SK-N-SH treated with all-trans-retinoic acid at 6 μM for 48 hours (cell line): ENCODE results near the gene ECM1.

Source experiments
- ATAC-seq: fragments of 200-7000 bp; cut with Tn5 transposase; 3 replicates; pipeline ENCODE4 v1.9.1; 2020; ENCODE audit warnings: mild to moderate bottlenecking, moderate library complexity
- BACH2 ChIP-seq: fragments of 250-450 bp; sonication (Bioruptor Pico); IDR thresholded peaks from 2 replicates; pipeline ENCODE4 v1.9.0; 2021; ENCODE audit warnings: mild to moderate bottlenecking, borderline replicate concordance
- CREB5 ChIP-seq: fragments of 250-450 bp; sonication (Bioruptor Pico); IDR thresholded peaks from 2 replicates; pipeline ENCODE4 v1.5.1; 2020; ENCODE audit warnings: low read depth, mild to moderate bottlenecking, moderate library complexity
- CSDC2 ChIP-seq: fragments of 250-450 bp; sonication (Bioruptor Pico); IDR thresholded peaks from 2 replicates; pipeline ENCODE4 v1.5.0; 2020; ENCODE audit warnings: mild to moderate bottlenecking, moderate library complexity
- ESRRG ChIP-seq: fragments of 250-450 bp; sonication (Bioruptor Pico); IDR thresholded peaks from 2 replicates; pipeline ENCODE4 v1.6.1; 2021; ENCODE audit warnings: mild to moderate bottlenecking
- GLIS3 ChIP-seq: fragments of 250-450 bp; sonication (Bioruptor Pico); IDR thresholded peaks from 2 replicates; pipeline ENCODE4 v1.5.0; 2020; ENCODE audit warnings: mild to moderate bottlenecking, moderate library complexity
- PATZ1 ChIP-seq: fragments of 250-450 bp; sonication (Bioruptor Pico); IDR thresholded peaks from 2 replicates; pipeline ENCODE4 v1.8.0; 2020; ENCODE audit warnings: mild to moderate bottlenecking, moderate library complexity, borderline replicate concordance
- SNAI2 ChIP-seq: fragments of 250-450 bp; sonication (Bioruptor Pico); IDR thresholded peaks from 2 replicates; pipeline ENCODE4 v1.5.0; 2020; ENCODE audit warnings: mild to moderate bottlenecking, moderate library complexity
- TOX ChIP-seq: fragments of 250-450 bp; sonication (Bioruptor Pico); IDR thresholded peaks from 2 replicates; pipeline ENCODE4 v1.8.0; 2021; ENCODE audit warnings: mild to moderate bottlenecking, moderate library complexity, borderline replicate concordance
- TSHZ2 ChIP-seq: fragments of 250-450 bp; sonication (Bioruptor Pico); IDR thresholded peaks from 2 replicates; pipeline ENCODE4 v1.5.0; 2020; ENCODE audit warnings: mild to moderate bottlenecking, moderate library complexity
- ZC3H10 ChIP-seq: fragments of 250-450 bp; sonication (Bioruptor Pico); IDR thresholded peaks from 2 replicates; pipeline ENCODE4 v1.5.1; 2021; ENCODE audit warnings: mild to moderate bottlenecking, moderate library complexity
- ZFP3 ChIP-seq: fragments of 250-450 bp; sonication (Bioruptor Pico); IDR thresholded peaks from 2 replicates; pipeline ENCODE4 v1.5.0; 2020; ENCODE audit warnings: mild to moderate bottlenecking, moderate library complexity
- ZFP30 ChIP-seq: fragments of 450-650 bp; formaldehyde crosslinking; IDR thresholded peaks from 2 replicates; pipeline ENCODE4 v1.5.0; 2022; ENCODE audit warnings: mild to moderate bottlenecking, moderate library complexity

Gene ECM1

GRCh38 chr1:150561254-150561973, 53.5 kb downstream of the ECM1 start:
- TF ChIP-seq ZFP3 (CRISPR knock-in tag) (0 out of 2 replicates have a peak, but pooled peaks have one; percentile 0), TSHZ2 (CRISPR knock-in tag) (0 out of 2 replicates have a peak, but pooled peaks have one; percentile 6), PATZ1 (no peak; the same call in 1 of the 2 replicates)
- peak; percentile 81 for ATAC-seq

GRCh38 chr1:150561974-150562445, 54.1 kb downstream of the ECM1 start:
- peak; percentile 68 for ATAC-seq
- TF ChIP-seq SNAI2 (CRISPR knock-in tag) (no peak), GLIS3 (peak; percentile 82; the same call in 1 of the 2 replicates), TOX (CRISPR knock-in tag) (peak; percentile 42; the same call in 1 of the 2 replicates), PATZ1 (peak; percentile 95; the same call in 1 of the 2 replicates), ZFP3 (CRISPR knock-in tag) (0 out of 2 replicates have a peak, but pooled peaks have one; percentile 11), BACH2 (no peak), ZC3H10 (peak; percentile 75)
- TF ChIP-seq, all 23 proteins: peak for 5

- TF ChIP-seq ESRRG (no peak), CREB5 (CRISPR knock-in tag) (no peak), ZFP30 (CRISPR knock-in tag) (no peak), CSDC2 (CRISPR knock-in tag) (peak; percentile 30; the same call in 1 of the 2 replicates)
- no peak for ATAC-seq
Observed at GRCh38 chr1:150562446-150563339, 54.8 kb downstream of the ECM1 start.
